ENCODE measurements around the gene PPP3CA. TPM values are rescaled to one million over a fixed set of nuclear protein-coding genes. Genes with fewer than 3 reads are reported as not detected.

The PPP3CA gene
- total RNA-seq, 4 donors from 2014 or later, result 32.7 to 45.1 (median 44.0) TPM

DNA sequence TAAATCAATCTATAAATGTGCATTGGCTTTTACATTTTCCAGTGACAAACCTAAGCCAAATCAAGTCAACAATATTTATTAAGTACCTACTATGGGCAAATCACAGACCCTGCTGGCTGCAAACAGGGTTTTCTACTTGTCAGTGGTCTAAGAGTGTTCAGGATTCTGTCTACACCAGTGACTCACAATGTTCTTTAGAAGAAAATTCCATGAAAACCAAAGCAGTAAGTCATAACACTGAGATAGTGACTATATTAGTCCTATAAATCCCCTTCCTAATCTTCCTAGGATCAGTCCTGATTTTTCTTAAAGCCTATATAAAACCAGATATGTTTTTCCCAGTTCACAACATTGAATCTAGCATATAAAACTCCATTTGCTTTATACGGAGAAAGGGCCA lies 69.7 kb downstream of the PPP3CA start:
- Histone ChIP-seq H3K4me1 (peaks cover 0 to 56% (median 2%) of the 10 kb centered on the region in 4 donors), H3K9me3 (no peaks in the 10 kb centered on the region), H3K27me3 (no peaks in the 10 kb centered on the region), H3K4me3 (no peak overlapping the region), H3K27ac (no peak overlapping the region), H3K36me3 (no peaks in the 10 kb centered on the region)
- no peak for DNase-seq (ENCODE audit: low spot score in 2 of 2)
- 26 to 38% methylated on average over 1 of the region's 1 CpG for WGBS, 2 donors
- TF ChIP-seq, protein P1, sequence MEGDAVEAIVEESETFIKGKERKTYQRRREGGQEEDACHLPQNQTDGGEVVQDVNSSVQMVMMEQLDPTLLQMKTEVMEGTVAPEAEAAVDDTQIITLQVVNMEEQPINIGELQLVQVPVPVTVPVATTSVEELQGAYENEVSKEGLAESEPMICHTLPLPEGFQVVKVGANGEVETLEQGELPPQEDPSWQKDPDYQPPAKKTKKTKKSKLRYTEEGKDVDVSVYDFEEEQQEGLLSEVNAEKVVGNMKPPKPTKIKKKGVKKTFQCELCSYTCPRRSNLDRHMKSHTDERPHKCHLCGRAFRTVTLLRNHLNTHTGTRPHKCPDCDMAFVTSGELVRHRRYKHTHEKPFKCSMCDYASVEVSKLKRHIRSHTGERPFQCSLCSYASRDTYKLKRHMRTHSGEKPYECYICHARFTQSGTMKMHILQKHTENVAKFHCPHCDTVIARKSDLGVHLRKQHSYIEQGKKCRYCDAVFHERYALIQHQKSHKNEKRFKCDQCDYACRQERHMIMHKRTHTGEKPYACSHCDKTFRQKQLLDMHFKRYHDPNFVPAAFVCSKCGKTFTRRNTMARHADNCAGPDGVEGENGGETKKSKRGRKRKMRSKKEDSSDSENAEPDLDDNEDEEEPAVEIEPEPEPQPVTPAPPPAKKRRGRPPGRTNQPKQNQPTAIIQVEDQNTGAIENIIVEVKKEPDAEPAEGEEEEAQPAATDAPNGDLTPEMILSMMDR (IDR thresholded peaks at IDR 0.05), result no peak
- TF ChIP-seq POLR2A (IDR thresholded peaks at IDR 0.05), result no peak
- TF ChIP-seq EP300 (IDR thresholded peaks at IDR 0.05), result no peak

DNA sequence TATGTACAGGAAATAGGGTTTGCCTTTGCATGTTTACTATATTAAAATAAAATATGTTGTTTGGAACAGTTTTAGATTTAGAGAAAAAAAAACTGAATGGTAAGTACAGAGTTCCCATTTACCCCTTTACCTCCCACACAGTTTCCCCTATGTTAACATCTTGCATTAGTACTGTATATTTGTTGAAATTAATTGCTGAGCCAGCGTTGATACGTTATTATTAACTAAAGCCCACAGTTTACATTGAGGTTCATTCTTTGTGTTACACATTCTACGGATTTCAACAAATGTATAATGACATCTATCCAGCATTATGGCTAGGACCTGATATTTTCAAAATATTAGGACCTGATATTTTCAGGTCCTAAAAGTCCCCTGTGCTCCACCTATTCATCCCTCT lies 70.7 kb downstream of the PPP3CA start:
- Histone ChIP-seq H3K27me3 (no peaks in the 10 kb centered on the region), H3K27ac (no peak overlapping the region), H3K36me3 (no peaks in the 10 kb centered on the region), H3K4me3 (no peak overlapping the region), H3K4me1 (peaks cover 0 to 51% (median 2%) of the 10 kb centered on the region in 4 donors), H3K9me3 (no peaks in the 10 kb centered on the region)
- TF ChIP-seq POLR2A (IDR thresholded peaks at IDR 0.05) (no peak), EP300 (IDR thresholded peaks at IDR 0.05) (no peak)
- TF ChIP-seq, protein P1 (IDR thresholded peaks at IDR 0.05), result no peak
- DNase-seq (ENCODE audit: low spot score in 2 of 2), result no peak
- WGBS, 2 donors, result 89 to 92% methylated on average over 3 of the region's 3 CpGs

DNA sequence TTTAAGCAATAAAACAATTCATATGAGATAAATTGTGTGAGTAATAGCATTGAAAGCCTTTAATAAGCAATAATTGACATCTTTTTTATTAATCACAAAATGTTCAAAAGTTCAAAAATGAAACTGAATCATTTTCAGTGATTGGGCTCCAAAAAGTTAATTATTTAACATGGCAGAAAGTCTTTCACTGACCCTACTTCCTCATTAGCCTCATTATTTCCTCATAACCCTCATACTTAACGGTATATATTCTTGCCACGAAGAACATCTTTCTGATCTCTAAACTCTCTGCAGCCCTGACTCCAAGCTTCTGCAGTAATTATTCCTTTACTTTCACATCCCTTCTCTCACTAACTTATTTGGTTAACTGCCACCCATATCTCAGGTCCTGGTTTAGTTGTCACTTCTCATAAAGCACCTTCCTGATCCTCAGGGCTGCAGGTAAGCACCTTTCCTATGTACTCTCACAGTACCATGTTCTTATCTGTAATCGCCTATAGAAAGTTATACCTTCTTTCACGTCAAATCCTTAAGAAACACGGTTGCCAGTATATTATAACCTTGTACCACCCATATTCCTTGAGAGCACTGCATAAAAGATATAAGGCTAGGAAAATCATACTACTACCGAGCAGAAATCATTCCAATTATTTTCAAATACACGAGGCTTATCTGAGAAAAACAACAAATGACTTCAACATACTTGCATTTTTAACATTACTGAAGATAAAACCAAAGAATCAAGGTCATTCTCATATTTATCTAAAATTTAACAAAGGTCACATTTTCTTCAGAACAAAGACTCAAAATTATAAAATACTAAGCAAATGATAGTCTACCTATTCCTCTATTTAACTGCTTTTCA lies 72.2 kb downstream of the PPP3CA start:
- Histone ChIP-seq H3K36me3 (no peaks in the 10 kb centered on the region), H3K27ac (no peak overlapping the region), H3K27me3 (no peaks in the 10 kb centered on the region), H3K4me1 (peaks cover 0 to 43% (median 2%) of the 10 kb centered on the region in 4 donors), H3K4me3 (no peak overlapping the region), H3K9me3 (no peaks in the 10 kb centered on the region)
- no peak for TF ChIP-seq EP300 (IDR thresholded peaks at IDR 0.05)
- TF ChIP-seq POLR2A (IDR thresholded peaks at IDR 0.05), result no peak
- TF ChIP-seq, protein P1 (IDR thresholded peaks at IDR 0.05), result no peak
- DNase-seq (ENCODE audit: low spot score in 2 of 2), result no peak
- WGBS, 2 donors, result 62 to 71% methylated on average over 7 of the region's 7 CpGs

DNA sequence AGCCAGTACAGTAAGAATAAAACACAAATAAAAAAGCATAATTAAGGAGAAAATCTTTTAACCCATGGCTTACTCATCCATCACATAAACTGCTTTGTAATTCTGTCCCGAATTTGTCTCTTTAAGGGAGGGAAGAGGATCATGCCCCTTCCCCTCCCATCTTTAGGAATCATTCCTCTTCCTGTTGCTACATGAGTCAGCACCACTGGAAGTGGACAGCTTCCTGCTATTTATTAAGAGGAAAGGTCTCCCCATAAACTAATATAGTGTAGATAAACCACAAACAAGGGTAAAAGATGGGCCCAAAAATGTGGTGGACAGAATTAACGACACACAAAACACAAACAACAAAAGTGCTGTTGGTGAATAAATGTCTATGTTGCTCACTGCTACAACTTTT lies 75.8 kb downstream of the PPP3CA start:
- no peak overlapping the region for H3K27ac ChIP-seq
- 57 to 65% methylated on average over 2 of the region's 2 CpGs for WGBS, 2 donors
- H3K36me3 ChIP-seq, result no peaks in the 10 kb centered on the region
- H3K4me1 ChIP-seq, result peaks cover 0 to 27% (median 2%) of the 10 kb centered on the region in 4 donors
- no peak for DNase-seq (ENCODE audit: low spot score in 2 of 2)
- no peak for TF ChIP-seq EP300 (IDR thresholded peaks at IDR 0.05)
- TF ChIP-seq POLR2A (IDR thresholded peaks at IDR 0.05), result no peak
- TF ChIP-seq, protein P1 (IDR thresholded peaks at IDR 0.05), result no peak
- no peak overlapping the region for H3K4me3 ChIP-seq
- H3K27me3 ChIP-seq, result no peaks in the 10 kb centered on the region
- no peaks in the 10 kb centered on the region for H3K9me3 ChIP-seq

DNA sequence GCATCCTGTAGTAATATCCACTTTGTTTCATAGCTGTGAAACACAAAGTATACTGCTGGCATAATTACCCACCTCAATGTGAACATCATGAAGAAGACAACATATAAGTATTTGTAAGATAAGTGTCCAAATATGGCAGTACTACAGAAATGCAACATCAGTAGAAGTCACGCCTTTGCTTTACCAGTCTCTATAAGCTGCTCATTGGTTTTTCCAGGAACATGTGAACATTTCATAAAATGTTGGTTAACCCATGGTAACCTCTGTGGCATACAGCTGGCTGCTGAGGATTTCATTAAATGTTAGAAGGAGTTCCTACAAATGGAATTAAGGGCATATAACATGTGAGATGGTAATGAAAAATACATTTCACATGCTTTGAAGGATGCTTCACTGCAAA lies 77.6 kb downstream of the PPP3CA start:
- TF ChIP-seq EP300 (IDR thresholded peaks at IDR 0.05), result no peak
- TF ChIP-seq, protein P1 (IDR thresholded peaks at IDR 0.05), result no peak
- TF ChIP-seq POLR2A (IDR thresholded peaks at IDR 0.05), result no peak
- no peak for DNase-seq (ENCODE audit: low spot score in 2 of 2)
- 100% methylated on average over 1 of the region's 1 CpG for WGBS, 2 donors
- Histone ChIP-seq H3K27me3 (no peaks in the 10 kb centered on the region), H3K36me3 (no peaks in the 10 kb centered on the region), H3K9me3 (no peaks in the 10 kb centered on the region), H3K4me3 (no peak overlapping the region), H3K27ac (no peak overlapping the region), H3K4me1 (peaks cover 0 to 18% (median 0%) of the 10 kb centered on the region in 4 donors)

Measured in tibial nerve (tissue), 4 donors.